Measurements from ENCODE around the gene PIGQ. TPM values are rescaled to one million over a fixed set of nuclear protein-coding genes. Genes with fewer than 3 reads are reported as not detected.

The PIGQ gene
- total and polyA plus RNA-seq, 4 donors = 34.9 to 98.2 (median 61.4) TPM

DNA sequence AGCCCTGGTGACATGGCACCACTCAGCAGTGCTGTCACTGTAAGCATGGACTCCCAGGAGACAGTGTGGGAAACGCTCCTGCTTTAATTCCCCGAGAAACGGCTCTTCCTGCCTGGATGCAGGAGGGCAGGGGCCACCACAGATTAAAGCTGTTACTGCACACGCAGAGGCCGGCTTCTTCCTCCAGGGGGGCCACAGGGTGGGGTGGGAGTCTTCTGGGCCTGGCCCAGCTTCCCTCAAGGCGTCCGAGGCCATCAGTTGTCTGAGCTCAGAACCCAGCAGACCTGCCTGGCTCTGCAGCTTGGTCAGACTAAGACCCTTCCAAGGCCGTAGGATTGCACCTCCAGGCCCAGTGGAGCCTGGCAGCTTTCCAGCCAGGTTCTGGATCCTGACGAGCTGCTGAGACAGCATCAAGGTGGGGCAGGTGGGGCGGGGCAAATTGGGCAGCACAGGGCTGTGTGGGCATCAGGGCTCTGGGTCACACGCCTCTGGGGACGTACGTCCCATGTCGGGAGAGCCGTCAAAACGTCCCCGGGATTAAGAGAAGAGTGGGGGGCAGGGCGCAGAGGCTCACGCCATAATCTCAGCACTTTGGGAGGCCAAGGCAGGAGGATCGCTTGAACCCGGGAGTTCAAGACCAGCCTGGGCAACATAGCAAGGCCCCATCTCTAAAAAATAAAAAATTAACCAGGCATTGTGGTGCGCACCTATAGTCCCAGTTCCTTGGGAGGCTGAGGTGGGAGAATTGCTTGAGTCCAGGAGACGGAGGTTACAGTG is 47.3 kb upstream of the PIGQ start:
- Histone ChIP-seq H3K27ac (ENCODE audit: low read depth in 1 of 2, low read length in 1 of 2) (no peak overlapping the region), H3K36me3 (ENCODE audit: control insufficient read depth in 4 of 4, insufficient read depth in 4 of 4, low read length in 4 of 4) (peaks cover 0 to 23% (median 11%) of the 10 kb centered on the region in 4 donors), H3K27me3 (ENCODE audit: control insufficient read depth in 3 of 3, insufficient read depth in 3 of 3, low read length in 2 of 3) (no peaks in the 10 kb centered on the region), H3K9me3 (ENCODE audit: control insufficient read depth in 4 of 4, insufficient read depth in 3 of 4, low read length in 3 of 4) (no peaks in the 10 kb centered on the region), H3K4me3 (no peak overlapping the region), H3K9ac (ENCODE audit: insufficient read depth in 1 of 2, low read length in 2 of 2) (no peak overlapping the region), H3K4me1 (ENCODE audit: control insufficient read depth in 5 of 5, insufficient read depth in 5 of 5, low read length in 5 of 5) (peaks cover 0 to 15% (median 11%) of the 10 kb centered on the region in 5 donors)
- ATAC-seq (ENCODE audit: insufficient read depth, low FRiP score) = no peak
- TF ChIP-seq, protein P1, sequence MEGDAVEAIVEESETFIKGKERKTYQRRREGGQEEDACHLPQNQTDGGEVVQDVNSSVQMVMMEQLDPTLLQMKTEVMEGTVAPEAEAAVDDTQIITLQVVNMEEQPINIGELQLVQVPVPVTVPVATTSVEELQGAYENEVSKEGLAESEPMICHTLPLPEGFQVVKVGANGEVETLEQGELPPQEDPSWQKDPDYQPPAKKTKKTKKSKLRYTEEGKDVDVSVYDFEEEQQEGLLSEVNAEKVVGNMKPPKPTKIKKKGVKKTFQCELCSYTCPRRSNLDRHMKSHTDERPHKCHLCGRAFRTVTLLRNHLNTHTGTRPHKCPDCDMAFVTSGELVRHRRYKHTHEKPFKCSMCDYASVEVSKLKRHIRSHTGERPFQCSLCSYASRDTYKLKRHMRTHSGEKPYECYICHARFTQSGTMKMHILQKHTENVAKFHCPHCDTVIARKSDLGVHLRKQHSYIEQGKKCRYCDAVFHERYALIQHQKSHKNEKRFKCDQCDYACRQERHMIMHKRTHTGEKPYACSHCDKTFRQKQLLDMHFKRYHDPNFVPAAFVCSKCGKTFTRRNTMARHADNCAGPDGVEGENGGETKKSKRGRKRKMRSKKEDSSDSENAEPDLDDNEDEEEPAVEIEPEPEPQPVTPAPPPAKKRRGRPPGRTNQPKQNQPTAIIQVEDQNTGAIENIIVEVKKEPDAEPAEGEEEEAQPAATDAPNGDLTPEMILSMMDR (IDR thresholded peaks at IDR 0.05; ENCODE audit: control extremely low read depth, extremely low read depth) = no peak
- DNase-seq = no peak
- whole genome bisulfite sequencing, 2 donors = 77 to 84% methylated on average over 23 of the region's 23 CpGs

DNA sequence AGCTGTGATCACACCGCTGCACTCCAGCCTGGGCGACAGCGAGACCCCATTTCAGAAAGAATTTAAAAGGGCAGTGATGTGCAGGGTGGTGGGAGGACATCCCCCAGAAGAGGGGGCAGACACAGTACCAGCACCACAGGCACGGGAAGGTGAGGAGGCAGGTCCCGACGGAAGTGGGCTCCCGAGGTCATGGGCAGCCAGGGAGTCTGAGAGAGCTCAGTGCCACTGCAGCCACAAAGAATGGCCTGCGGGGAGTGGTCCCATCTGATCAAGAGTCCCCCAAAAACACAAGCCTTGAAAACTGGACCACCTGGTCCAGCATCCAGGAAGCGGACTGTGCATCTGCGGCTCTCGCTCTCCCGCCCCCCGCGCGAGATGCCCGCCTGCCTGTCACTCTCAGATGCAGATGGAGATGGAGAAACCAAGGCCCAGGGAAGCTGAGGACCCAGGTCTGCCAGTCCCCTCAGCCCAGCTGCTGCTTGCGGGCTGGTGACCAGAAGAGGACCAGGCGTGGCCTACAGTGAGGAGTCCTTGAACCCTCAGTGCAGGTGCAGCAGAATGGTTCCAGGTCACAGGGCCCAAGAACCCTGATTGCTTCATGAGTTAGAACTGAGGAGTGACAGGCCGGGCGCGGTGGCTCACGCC is 46.5 kb upstream of the PIGQ start:
- TF ChIP-seq, protein P1 (IDR thresholded peaks at IDR 0.05; ENCODE audit: control extremely low read depth, extremely low read depth) = no peak
- Histone ChIP-seq H3K36me3 (ENCODE audit: control insufficient read depth in 4 of 4, insufficient read depth in 4 of 4, low read length in 4 of 4) (peaks cover 0 to 23% (median 11%) of the 10 kb centered on the region in 4 donors), H3K9me3 (ENCODE audit: control insufficient read depth in 4 of 4, insufficient read depth in 3 of 4, low read length in 3 of 4) (no peaks in the 10 kb centered on the region), H3K4me3 (no peak overlapping the region), H3K9ac (ENCODE audit: insufficient read depth in 1 of 2, low read length in 2 of 2) (no peak overlapping the region), H3K4me1 (ENCODE audit: control insufficient read depth in 5 of 5, insufficient read depth in 5 of 5, low read length in 5 of 5) (peaks cover 0 to 15% (median 11%) of the 10 kb centered on the region in 5 donors), H3K27me3 (ENCODE audit: control insufficient read depth in 3 of 3, insufficient read depth in 3 of 3, low read length in 2 of 3) (no peaks in the 10 kb centered on the region), H3K27ac (ENCODE audit: low read depth in 1 of 2, low read length in 1 of 2) (no peak overlapping the region)
- no peak for DNase-seq
- no peak for ATAC-seq (ENCODE audit: insufficient read depth, low FRiP score)
- 94 to 95% methylated on average over 22 of the region's 22 CpGs for WGBS, 2 donors

DNA sequence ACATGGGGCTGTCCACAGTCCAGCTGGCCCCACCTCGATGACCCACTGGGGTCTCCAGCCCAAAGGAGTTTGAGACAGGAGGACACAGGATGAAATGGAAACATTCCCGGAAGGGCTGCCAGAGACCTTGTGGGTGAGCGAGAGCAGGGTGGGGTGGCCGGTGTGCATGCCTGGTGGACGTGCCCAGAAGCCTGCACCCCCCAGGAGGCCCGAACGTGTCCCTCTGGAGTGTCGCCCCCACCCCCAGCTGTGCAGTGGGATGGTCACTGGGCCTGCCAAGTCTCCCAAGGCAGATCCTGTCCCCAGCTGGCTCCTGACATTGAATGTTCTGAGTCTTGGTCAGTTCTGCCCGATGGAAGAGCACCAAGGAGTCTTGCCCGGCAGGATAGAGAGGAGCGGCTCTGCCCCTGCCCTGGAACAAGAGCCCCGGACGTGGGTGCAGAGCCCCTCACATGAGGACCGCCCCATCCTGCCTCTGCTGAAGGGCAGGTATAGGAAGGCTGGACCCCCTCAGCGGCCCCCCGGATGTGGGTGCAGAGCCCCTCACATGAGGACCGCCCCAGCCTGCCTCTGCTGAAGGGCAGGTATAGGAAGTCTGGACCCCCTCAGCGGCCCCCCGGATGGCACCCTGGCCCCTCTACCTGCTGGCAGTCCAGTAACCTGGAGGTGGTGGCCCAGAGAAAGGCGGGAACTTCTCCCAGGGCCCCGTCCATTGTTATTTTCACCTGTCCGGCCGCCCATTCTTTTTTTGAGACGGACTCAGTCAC is 45.3 kb upstream of the PIGQ start:
- peaks cover 0 to 25% (median 18%) of the 10 kb centered on the region in 5 donors for H3K4me1 ChIP-seq (ENCODE audit: control insufficient read depth in 5 of 5, insufficient read depth in 5 of 5, low read length in 5 of 5)
- DNase-seq = no peak
- no peak for ATAC-seq (ENCODE audit: insufficient read depth, low FRiP score)
- H3K9me3 ChIP-seq (ENCODE audit: control insufficient read depth in 4 of 4, insufficient read depth in 3 of 4, low read length in 3 of 4) = no peaks in the 10 kb centered on the region
- 81 to 89% methylated on average over 24 of the region's 24 CpGs for WGBS, 2 donors
- no peak overlapping the region for H3K27ac ChIP-seq (ENCODE audit: low read depth in 1 of 2, low read length in 1 of 2)
- no peak overlapping the region for H3K9ac ChIP-seq (ENCODE audit: insufficient read depth in 1 of 2, low read length in 2 of 2)
- TF ChIP-seq, protein P1 (IDR thresholded peaks at IDR 0.05; ENCODE audit: control extremely low read depth, extremely low read depth) = no peak
- no peaks in the 10 kb centered on the region for H3K27me3 ChIP-seq (ENCODE audit: control insufficient read depth in 3 of 3, insufficient read depth in 3 of 3, low read length in 2 of 3)
- no peak overlapping the region for H3K4me3 ChIP-seq
- peaks cover 0 to 14% (median 8%) of the 10 kb centered on the region in 4 donors for H3K36me3 ChIP-seq (ENCODE audit: control insufficient read depth in 4 of 4, insufficient read depth in 4 of 4, low read length in 4 of 4)

All from lung (tissue), 12 donors.